Measurements from ENCODE around the gene TEKT3. TPM values are rescaled to one million over a fixed set of nuclear protein-coding genes. Genes with fewer than 3 reads are reported as not detected.

Gene TEKT3
- total RNA-seq, 1 donor from 2014 or later = not detected

GRCh38 chr17:15363702-15364101, 22.3 kb upstream of the TEKT3 start:
- ATAC-seq = no peak
- TF ChIP-seq, protein P1, sequence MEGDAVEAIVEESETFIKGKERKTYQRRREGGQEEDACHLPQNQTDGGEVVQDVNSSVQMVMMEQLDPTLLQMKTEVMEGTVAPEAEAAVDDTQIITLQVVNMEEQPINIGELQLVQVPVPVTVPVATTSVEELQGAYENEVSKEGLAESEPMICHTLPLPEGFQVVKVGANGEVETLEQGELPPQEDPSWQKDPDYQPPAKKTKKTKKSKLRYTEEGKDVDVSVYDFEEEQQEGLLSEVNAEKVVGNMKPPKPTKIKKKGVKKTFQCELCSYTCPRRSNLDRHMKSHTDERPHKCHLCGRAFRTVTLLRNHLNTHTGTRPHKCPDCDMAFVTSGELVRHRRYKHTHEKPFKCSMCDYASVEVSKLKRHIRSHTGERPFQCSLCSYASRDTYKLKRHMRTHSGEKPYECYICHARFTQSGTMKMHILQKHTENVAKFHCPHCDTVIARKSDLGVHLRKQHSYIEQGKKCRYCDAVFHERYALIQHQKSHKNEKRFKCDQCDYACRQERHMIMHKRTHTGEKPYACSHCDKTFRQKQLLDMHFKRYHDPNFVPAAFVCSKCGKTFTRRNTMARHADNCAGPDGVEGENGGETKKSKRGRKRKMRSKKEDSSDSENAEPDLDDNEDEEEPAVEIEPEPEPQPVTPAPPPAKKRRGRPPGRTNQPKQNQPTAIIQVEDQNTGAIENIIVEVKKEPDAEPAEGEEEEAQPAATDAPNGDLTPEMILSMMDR (IDR thresholded peaks at IDR 0.05) = no peak

GRCh38 chr17:15361592-15361991, 20.2 kb upstream of the TEKT3 start:
- intact Hi-C loops (cut with DNase I) = no loop called here
- H3K36me3 ChIP-seq = no peaks in the 10 kb centered on the region
- H3K27ac ChIP-seq = no peak overlapping the region
- TF ChIP-seq, protein P1 (IDR thresholded peaks at IDR 0.05) = no peak
- no peaks in the 10 kb centered on the region for H3K4me1 ChIP-seq
- H3K27me3 ChIP-seq = no peaks in the 10 kb centered on the region
- no peak for DNase-seq
- no peak overlapping the region for H3K4me3 ChIP-seq
- ATAC-seq = no peak
- H3K9me3 ChIP-seq = no peaks in the 10 kb centered on the region

More at GRCh38 chr17:15363702-15364101, 22.3 kb upstream of the TEKT3 start:
- Histone ChIP-seq H3K36me3 (no peaks in the 10 kb centered on the region), H3K27ac (no peak overlapping the region), H3K9me3 (no peaks in the 10 kb centered on the region), H3K4me1 (peaks cover 7% of the 10 kb centered on the region), H3K4me3 (no peak overlapping the region), H3K27me3 (no peaks in the 10 kb centered on the region)
- intact Hi-C loops (cut with DNase I) = no loop called here
- no peak for DNase-seq

DNA sequence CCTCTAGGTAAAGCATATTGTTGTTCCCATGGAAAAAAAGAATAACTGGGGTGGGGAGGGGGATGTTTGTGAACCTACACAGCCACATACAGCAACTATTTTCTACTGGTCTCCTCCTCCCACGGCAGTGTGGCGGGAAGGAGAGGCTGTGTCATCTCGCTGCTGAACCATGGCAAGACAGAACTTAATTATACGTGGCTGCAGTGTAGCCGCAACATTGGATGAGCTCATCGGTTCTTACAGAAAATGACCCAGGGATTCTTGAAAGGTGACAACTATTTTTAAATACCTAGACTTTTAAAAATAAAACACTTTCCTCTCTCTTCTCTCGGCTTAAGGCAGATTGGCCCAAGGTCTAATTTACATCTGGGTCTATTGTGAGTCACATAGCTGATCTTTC, 19.8 kb upstream of the TEKT3 start:
- ATAC-seq (no peak), DNase-seq (no peak)
- Histone ChIP-seq H3K9me3 (no peaks in the 10 kb centered on the region), H3K4me3 (no peak overlapping the region), H3K27me3 (no peaks in the 10 kb centered on the region), H3K4me1 (no peaks in the 10 kb centered on the region), H3K27ac (no peak overlapping the region), H3K36me3 (no peaks in the 10 kb centered on the region)
- TF ChIP-seq, protein P1 (IDR thresholded peaks at IDR 0.05) = no peak
- intact Hi-C loops (cut with DNase I) = no loop called here

DNA sequence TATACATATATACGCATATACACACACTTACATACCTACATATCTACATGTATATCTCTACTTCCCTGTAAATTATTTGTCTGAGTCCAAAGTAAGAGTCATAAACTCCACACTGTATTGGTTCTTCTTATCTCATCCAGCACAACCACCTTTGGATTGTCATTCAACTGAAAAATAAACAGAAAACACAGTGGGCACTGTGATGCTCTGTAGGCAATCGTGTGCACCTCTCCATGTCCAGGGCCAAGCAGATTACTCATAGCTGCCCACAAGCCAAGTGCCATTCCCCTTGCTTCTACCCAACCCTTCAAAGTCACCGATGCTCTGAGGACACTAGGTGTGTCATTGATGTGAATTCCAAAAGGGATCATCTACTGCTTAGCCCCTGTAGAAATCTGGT, 12.9 kb upstream of the TEKT3 start:
- Histone ChIP-seq H3K27ac (no peak overlapping the region), H3K36me3 (no peaks in the 10 kb centered on the region), H3K4me3 (no peak overlapping the region), H3K9me3 (no peaks in the 10 kb centered on the region), H3K4me1 (peaks cover 6% of the 10 kb centered on the region), H3K27me3 (no peaks in the 10 kb centered on the region)
- intact Hi-C loops (cut with DNase I) = no loop called here
- ATAC-seq = no peak
- no peak for DNase-seq
- TF ChIP-seq, protein P1 (IDR thresholded peaks at IDR 0.05) = no peak

GRCh38 chr17:15351925-15352324, 10.5 kb upstream of the TEKT3 start:
- Histone ChIP-seq H3K27me3 (no peaks in the 10 kb centered on the region), H3K27ac (no peak overlapping the region), H3K4me3 (no peak overlapping the region), H3K36me3 (no peaks in the 10 kb centered on the region), H3K4me1 (peaks cover 6% of the 10 kb centered on the region), H3K9me3 (no peaks in the 10 kb centered on the region)
- intact Hi-C loops (cut with DNase I) = no loop called here
- TF ChIP-seq, protein P1 (IDR thresholded peaks at IDR 0.05) = no peak
- ATAC-seq = peak; percentile 68
- DNase-seq = no peak

GRCh38 chr17:15351478-15351840, 10.1 kb upstream of the TEKT3 start:
- TF ChIP-seq, protein P1 (IDR thresholded peaks at IDR 0.05) = no peak
- Histone ChIP-seq H3K27me3 (no peaks in the 10 kb centered on the region), H3K36me3 (no peaks in the 10 kb centered on the region), H3K27ac (peak overlapping the region; percentile 40), H3K4me1 (peaks cover 6% of the 10 kb centered on the region), H3K9me3 (no peaks in the 10 kb centered on the region), H3K4me3 (no peak overlapping the region)
- DNase-seq (no peak), ATAC-seq (no peak)
- intact Hi-C loops (cut with DNase I) = no loop called here

Measured in upper lobe of right lung (tissue), 1 donor.